ENCODE measurements around the gene ANKRD23. TPM values are rescaled to one million over a fixed set of nuclear protein-coding genes. Genes with fewer than 3 reads are reported as not detected.

ANKRD23 gene
- total and polyA plus RNA-seq, 8 donors, result 3.0 to 10.5 (median 5.7) TPM

GRCh38 chr2:96876269-96877041 is 32.6 kb upstream of the ANKRD23 start:
- no peak for TF ChIP-seq CTCF (IDR thresholded peaks at IDR 0.05)
- H3K4me1 ChIP-seq, result peaks cover 0 to 32% of the 10 kb centered on the region in 2 donors
- ATAC-seq, result no peak
- no peaks in the 10 kb centered on the region for H3K36me3 ChIP-seq
- intact Hi-C loops (cut with DNase I), result no loop called here
- H3K4me3 ChIP-seq, result no peak overlapping the region
- no peak for DNase-seq
- no peaks in the 10 kb centered on the region for H3K9me3 ChIP-seq
- H3K27me3 ChIP-seq, result peaks cover 0 to 45% of the 10 kb centered on the region in 2 donors
- no peak overlapping the region for H3K27ac ChIP-seq

- Histone ChIP-seq H3K27me3 (peaks cover 0 to 52% of the 10 kb centered on the region in 2 donors), H3K4me3 (no peak overlapping the region), H3K36me3 (no peaks in the 10 kb centered on the region), H3K4me1 (peaks cover 5 to 32% of the 10 kb centered on the region in 2 donors), H3K27ac (no peak overlapping the region), H3K9me3 (no peaks in the 10 kb centered on the region)
- ATAC-seq (no peak), DNase-seq (no peak)
- intact Hi-C loops (cut with DNase I), result no loop called here
- TF ChIP-seq CTCF (IDR thresholded peaks at IDR 0.05), result no peak
Measured at GRCh38 chr2:96875498-96876268, 31.9 kb upstream of the ANKRD23 start.

- H3K27me3 ChIP-seq, result peaks cover 0 to 66% of the 10 kb centered on the region in 2 donors
- H3K36me3 ChIP-seq, result no peaks in the 10 kb centered on the region
- ATAC-seq (no peak), DNase-seq (peak in 1 of 4 donors; percentile 65)
- H3K9me3 ChIP-seq, result no peaks in the 10 kb centered on the region
- H3K4me1 ChIP-seq, result peaks cover 7 to 44% of the 10 kb centered on the region in 2 donors
- intact Hi-C loops (cut with DNase I), result no loop called here
- TF ChIP-seq CTCF (IDR thresholded peaks at IDR 0.05), result no peak
- peak overlapping the region in 1 of 2 donors; percentile 55 for H3K27ac ChIP-seq
- H3K4me3 ChIP-seq, result no peak overlapping the region
Measured at GRCh38 chr2:96874198-96874831, 30.5 kb upstream of the ANKRD23 start.

GRCh38 chr2:96873651-96874096 is 29.9 kb upstream of the ANKRD23 start:
- no peaks in the 10 kb centered on the region for H3K9me3 ChIP-seq
- intact Hi-C loops (cut with DNase I), result no loop called here

More at GRCh38 chr2:96873651-96874096, 29.9 kb upstream of the ANKRD23 start:
- H3K27me3 ChIP-seq, result peaks cover 0 to 72% of the 10 kb centered on the region in 2 donors
- H3K27ac ChIP-seq, result peak overlapping the region in 1 of 2 donors; percentile 55
- peaks cover 7 to 50% of the 10 kb centered on the region in 2 donors for H3K4me1 ChIP-seq
- ATAC-seq (no peak), DNase-seq (peak in 1 of 4 donors; percentile 84)
- no peak for TF ChIP-seq CTCF (IDR thresholded peaks at IDR 0.05)
- no peak overlapping the region for H3K4me3 ChIP-seq
- H3K36me3 ChIP-seq, result no peaks in the 10 kb centered on the region
